Natural killer cell (primary cell): Measurements from ENCODE around the gene SLC35E4. TPM values are rescaled to one million over a fixed set of nuclear protein-coding genes. Genes with fewer than 3 reads are reported as not detected.
"Not testable (repeated sequence)": the region's sequence is repeated elsewhere in the genome, so short reads cannot be mapped to it uniquely, and the experiment has no call there.

Experiments used
- ATAC-seq, 3 donors: fragments of 150-1000 bp in 2 of 3; fragments of 200-7000 bp in 1 of 3; cut with Tn5 transposase; 1 replicate in 1 of 3; 2 replicates in 2 of 3; pipeline ENCODE4 v1.10.0; 2021; ENCODE audit warnings: mild to moderate bottlenecking in 2 of 3, moderate library complexity in 2 of 3
- DNase-seq, 2 donors: peaks; one replicate each; pipeline versions ENCODE4 v3.0.0 to v3.0.0-alpha.2; 2013 to 2021; ENCODE audit warnings: mixed read lengths in 1 of 2
- H3K27ac ChIP-seq: one replicate; pipeline ENCODE4 v1.5.1; 2013; ENCODE audit warnings: mild to moderate bottlenecking, low read length
- H3K27me3 ChIP-seq: one replicate; pipeline ENCODE4 v1.6.1; 2013; ENCODE audit warnings: low read length; ENCODE audit not compliant: control insufficient read depth, insufficient read depth
- H3K36me3 ChIP-seq: one replicate; pipeline ENCODE4 v1.6.1; 2013; ENCODE audit warnings: low read length; ENCODE audit not compliant: control insufficient read depth, insufficient read depth
- H3K4me1 ChIP-seq: one replicate; pipeline ENCODE4 v1.6.1; 2013; ENCODE audit warnings: low read length; ENCODE audit not compliant: control insufficient read depth, insufficient read depth
- H3K4me3 ChIP-seq: one replicate; pipeline ENCODE4 v1.5.1; 2013; ENCODE audit warnings: low read length
- H3K9me3 ChIP-seq: one replicate; pipeline ENCODE4 v1.6.1; 2013; ENCODE audit warnings: low read length; ENCODE audit not compliant: control insufficient read depth, insufficient read depth
- H3K27ac Mint-ChIP-seq, 2 donors: one replicate each; pipeline ENCODE4 v1.8.0; 2022; ENCODE audit warnings: mild to moderate bottlenecking in 2 of 2, mixed read lengths in 2 of 2, moderate library complexity in 1 of 2
- H3K27me3 Mint-ChIP-seq, 2 donors: one replicate each; pipeline ENCODE4 v1.8.0; 2022; ENCODE audit warnings: low read depth in 2 of 2, mixed read lengths in 2 of 2
- H3K36me3 Mint-ChIP-seq: one replicate; pipeline ENCODE4 v1.8.0; 2022; ENCODE audit warnings: mixed read lengths
- H3K4me1 Mint-ChIP-seq, 2 donors: one replicate each; pipeline ENCODE4 v1.8.0; 2022; ENCODE audit warnings: mixed read lengths in 2 of 2
- H3K4me3 Mint-ChIP-seq: one replicate; pipeline ENCODE4 v1.8.0; 2022; ENCODE audit warnings: mild to moderate bottlenecking, moderate library complexity, mixed read lengths
- H3K9me3 Mint-ChIP-seq, 2 donors: one replicate each; pipeline ENCODE4 v1.8.0; 2022; ENCODE audit warnings: mixed read lengths in 2 of 2
- WGBS: methylation state at CpG from one replicate; pipeline ENCODE4 v1.1.7; 2013; ENCODE audit warnings: missing lambda C conversion rate; ENCODE audit not compliant: insufficient coverage; 5-methylcytosine and 5-hydroxymethylcytosine counted together
- intact Hi-C: fragments of 100-400 bp; cut with micrococcal nuclease; formaldehyde crosslinking; loops from one replicate; pipeline ENCODE4 v1.14.2; 2022
- total RNA-seq, 4 donors: library from RNA; stranded (reverse); fragments of 120-200 nt in 1 of 4; gene quantifications; one replicate each; pipeline versions ENCODE4 v1.2.3 to v1.2.4, GENCODE V29; 2013 to 2022
- TF ChIP-seq, protein P1 (sequence below): fragments of 200-600 bp; IDR thresholded peaks from one replicate; pipeline ENCODE4 v1.8.0; 2022; ENCODE audit warnings: antibody characterized with exemption

The SLC35E4 gene
- total RNA-seq, 3 donors from 2014 or later (not counting 1 experiment from before 2014, with no cell fraction given): 2.9 to 5.8 (median 2.9) TPM

DNA sequence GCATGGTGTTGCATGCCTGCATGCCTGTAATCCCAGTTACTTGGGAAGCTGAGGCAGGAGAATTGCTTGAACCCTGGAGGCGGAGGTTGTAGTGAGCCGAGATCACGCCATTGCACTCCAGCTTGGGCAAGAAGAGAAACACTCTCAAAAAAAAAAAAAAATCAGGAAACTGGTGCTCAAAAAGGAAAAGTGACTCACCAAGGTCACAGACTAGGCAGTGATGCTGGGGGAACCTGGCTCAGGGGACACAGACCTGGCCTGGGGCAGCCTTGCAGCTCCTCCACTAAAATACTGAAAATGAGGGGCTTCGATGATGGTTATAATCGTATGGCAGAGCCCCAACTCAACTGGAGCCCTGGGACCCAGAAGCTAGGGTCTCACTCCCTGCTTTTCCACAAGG, 8.1 kb upstream of the SLC35E4 start:
- ATAC-seq: no peak
- DNase-seq: no peak
- Histone ChIP-seq H3K36me3 (no peaks in the 10 kb centered on the region), H3K4me1 (no peaks in the 10 kb centered on the region), H3K27me3 (no peaks in the 10 kb centered on the region), H3K27ac (no peak overlapping the region), H3K9me3 (no peaks in the 10 kb centered on the region), H3K4me3 (no peak overlapping the region)
- Mint-ChIP-seq H3K36me3 (no peaks in the 10 kb centered on the region), H3K4me1 (no peaks in the 10 kb centered on the region), H3K9me3 (no peaks in the 10 kb centered on the region), H3K27ac (no peak overlapping the region), H3K4me3 (no peak overlapping the region), H3K27me3 (no peaks in the 10 kb centered on the region)
- intact Hi-C loops: no loop called here
- 93% methylated on average over 5 of the region's 5 CpGs for WGBS
- TF ChIP-seq, protein P1, sequence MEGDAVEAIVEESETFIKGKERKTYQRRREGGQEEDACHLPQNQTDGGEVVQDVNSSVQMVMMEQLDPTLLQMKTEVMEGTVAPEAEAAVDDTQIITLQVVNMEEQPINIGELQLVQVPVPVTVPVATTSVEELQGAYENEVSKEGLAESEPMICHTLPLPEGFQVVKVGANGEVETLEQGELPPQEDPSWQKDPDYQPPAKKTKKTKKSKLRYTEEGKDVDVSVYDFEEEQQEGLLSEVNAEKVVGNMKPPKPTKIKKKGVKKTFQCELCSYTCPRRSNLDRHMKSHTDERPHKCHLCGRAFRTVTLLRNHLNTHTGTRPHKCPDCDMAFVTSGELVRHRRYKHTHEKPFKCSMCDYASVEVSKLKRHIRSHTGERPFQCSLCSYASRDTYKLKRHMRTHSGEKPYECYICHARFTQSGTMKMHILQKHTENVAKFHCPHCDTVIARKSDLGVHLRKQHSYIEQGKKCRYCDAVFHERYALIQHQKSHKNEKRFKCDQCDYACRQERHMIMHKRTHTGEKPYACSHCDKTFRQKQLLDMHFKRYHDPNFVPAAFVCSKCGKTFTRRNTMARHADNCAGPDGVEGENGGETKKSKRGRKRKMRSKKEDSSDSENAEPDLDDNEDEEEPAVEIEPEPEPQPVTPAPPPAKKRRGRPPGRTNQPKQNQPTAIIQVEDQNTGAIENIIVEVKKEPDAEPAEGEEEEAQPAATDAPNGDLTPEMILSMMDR: no peak

DNA sequence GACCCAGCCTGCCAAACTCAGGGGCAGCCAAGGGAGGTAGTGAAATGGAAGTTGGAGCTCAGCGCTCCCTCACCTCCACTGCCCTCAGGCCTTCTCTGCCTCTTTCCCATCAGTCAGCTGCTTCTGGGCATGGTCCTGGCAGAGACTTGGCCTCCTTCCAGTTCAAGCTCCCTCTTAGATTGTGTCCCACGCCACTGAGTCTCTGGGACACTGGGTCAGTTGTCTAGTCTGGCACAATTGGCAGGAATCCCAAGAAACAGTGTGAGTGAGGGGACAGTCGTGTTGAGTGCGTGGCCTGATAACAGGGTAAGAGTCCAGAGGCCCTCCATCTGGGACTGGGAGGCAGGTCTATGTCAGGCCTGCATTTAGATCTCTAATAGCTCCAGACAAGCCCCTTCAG, 7.1 kb upstream of the SLC35E4 start:
- 69% methylated on average over 4 of the region's 4 CpGs for WGBS

DNA sequence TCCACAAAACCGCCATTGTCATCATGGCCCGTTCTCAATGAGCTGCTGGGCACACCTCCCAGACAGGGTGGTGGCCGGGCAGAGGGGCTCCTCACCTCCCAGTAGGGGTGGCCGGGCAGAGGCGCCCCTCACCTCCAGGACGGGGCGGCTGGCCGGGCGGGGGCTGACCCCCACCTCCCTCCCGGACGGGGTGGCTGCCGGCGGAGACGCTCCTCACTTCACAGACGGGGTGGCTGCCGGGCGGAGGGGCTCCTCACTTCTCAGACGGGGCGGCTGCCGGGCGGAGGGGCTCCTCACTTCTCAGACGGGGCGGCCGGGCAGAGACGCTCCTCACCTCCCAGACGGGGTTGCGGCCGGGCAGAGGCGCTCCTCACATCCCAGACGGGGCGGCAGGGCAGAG, 4.1 kb upstream of the SLC35E4 start:
- peaks cover 20% of the 10 kb centered on the region for H3K4me1 ChIP-seq
- H3K27ac ChIP-seq, H3K9me3 Mint-ChIP-seq, H3K27me3 ChIP-seq, H3K4me3 Mint-ChIP-seq, DNase-seq, H3K36me3 Mint-ChIP-seq, H3K27ac Mint-ChIP-seq, H3K4me3 ChIP-seq, ATAC-seq, H3K9me3 ChIP-seq, H3K27me3 Mint-ChIP-seq, H3K36me3 ChIP-seq, intact Hi-C loops: not testable (repeated sequence)
- WGBS: no CpG with 5 or more reads among the region's 31 CpGs
- peaks cover 7 to 21% of the 10 kb centered on the region in 2 donors for H3K4me1 Mint-ChIP-seq

More for the DNA sequence above, 7.1 kb upstream of the SLC35E4 start:
- H3K4me3 Mint-ChIP-seq: no peak overlapping the region
- H3K4me1 Mint-ChIP-seq: no peaks in the 10 kb centered on the region
- Histone ChIP-seq H3K4me1 (no peaks in the 10 kb centered on the region), H3K36me3 (no peaks in the 10 kb centered on the region), H3K27ac (no peak overlapping the region), H3K9me3 (no peaks in the 10 kb centered on the region), H3K4me3 (no peak overlapping the region), H3K27me3 (no peaks in the 10 kb centered on the region)
- H3K27ac Mint-ChIP-seq: no peak overlapping the region
- TF ChIP-seq, protein P1: no peak
- no peaks in the 10 kb centered on the region for H3K27me3 Mint-ChIP-seq
- no peaks in the 10 kb centered on the region for H3K36me3 Mint-ChIP-seq
- intact Hi-C loops: no loop called here
- no peak for DNase-seq
- H3K9me3 Mint-ChIP-seq: no peaks in the 10 kb centered on the region
- ATAC-seq: no peak

DNA sequence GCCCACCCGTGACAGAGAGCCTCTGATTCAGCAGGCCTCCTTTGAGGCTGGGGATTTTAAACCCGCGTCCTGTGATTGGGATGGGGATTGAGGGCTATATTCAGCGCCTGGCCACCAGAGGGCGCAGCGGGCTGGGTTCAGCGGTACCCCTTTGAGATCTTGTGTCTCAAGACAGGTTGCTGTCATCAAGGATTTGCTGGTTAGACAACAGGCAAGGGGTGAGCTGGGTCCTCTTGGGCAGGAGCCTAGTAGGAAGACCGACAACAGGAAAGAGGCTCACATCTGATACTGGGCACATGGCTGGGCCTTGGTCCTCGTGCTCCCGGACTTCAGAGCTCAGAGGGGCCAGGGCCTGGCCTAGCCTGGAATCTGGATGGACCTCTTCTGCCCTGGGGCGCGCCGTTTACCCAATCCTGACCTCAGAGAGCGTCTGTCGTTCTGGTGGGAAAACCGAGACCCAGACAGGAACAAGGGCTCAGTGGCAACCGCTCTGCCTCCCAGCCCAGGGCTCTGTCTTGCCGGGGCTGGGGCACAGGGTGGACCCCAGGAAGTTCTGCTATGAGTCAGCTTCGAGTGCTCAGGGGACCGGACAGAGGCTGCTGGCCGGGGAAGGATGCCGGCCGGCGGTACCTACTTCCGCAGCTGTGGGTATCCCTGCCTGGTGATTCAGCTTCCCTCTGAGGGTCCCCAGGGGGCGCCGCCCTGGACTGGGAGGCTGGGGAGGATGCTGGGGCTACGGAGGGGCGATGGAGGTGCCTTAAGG, 929 bp upstream of the SLC35E4 start:
- ATAC-seq (peak; percentile 64 to 79 (median 66)), DNase-seq (peak; percentile 85 to 94)
- H3K27me3 Mint-ChIP-seq: no peaks in the 10 kb centered on the region
- peak overlapping the region; percentile 49 for H3K4me3 ChIP-seq
- no peaks in the 10 kb centered on the region for H3K27me3 ChIP-seq
- H3K9me3 Mint-ChIP-seq: no peaks in the 10 kb centered on the region
- H3K27ac Mint-ChIP-seq: peak overlapping the region; percentile 92 to 95
- H3K36me3 Mint-ChIP-seq: no peaks in the 10 kb centered on the region
- H3K4me1 ChIP-seq: peaks cover 33% of the 10 kb centered on the region
- 8% methylated on average over 29 of the region's 29 CpGs for WGBS
- TF ChIP-seq, protein P1: peak; percentile 82
- peak overlapping the region; percentile 85 for H3K27ac ChIP-seq
- no peaks in the 10 kb centered on the region for H3K36me3 ChIP-seq
- H3K4me3 Mint-ChIP-seq: peak overlapping the region; percentile 84
- no peaks in the 10 kb centered on the region for H3K9me3 ChIP-seq
- H3K4me1 Mint-ChIP-seq: peaks cover 7 to 25% of the 10 kb centered on the region in 2 donors
- intact Hi-C loops: loop anchor here (1.0 to 2.0 kb wide), 6 partner anchors 33 to 597 kb away; partner anchors contain the start of gene DUSP18
